Skeletal muscle cell (primary cell): Measurements from ENCODE around the gene ABCC1.
"Not testable (repeated sequence)": the region's sequence is repeated elsewhere in the genome, so short reads cannot be mapped to it uniquely, and the experiment has no call there.

Experiments used
- DNase-seq: peaks from one replicate; pipeline ENCODE4 v3.0.0-alpha.2; 2010; ENCODE audit warnings: low read depth
- H3K4me3 ChIP-seq: 2 replicates; pipeline ENCODE4 v1.5.1; 2011; ENCODE audit warnings: low read depth, mild to moderate bottlenecking, control low read depth, low read length, moderate library complexity

The ABCC1 gene

GRCh38 chr16:16158082-16158658 lies 208.8 kb downstream of the ABCC1 start:
- H3K4me3 ChIP-seq: no peak overlapping the region
- no peak for DNase-seq

DNA sequence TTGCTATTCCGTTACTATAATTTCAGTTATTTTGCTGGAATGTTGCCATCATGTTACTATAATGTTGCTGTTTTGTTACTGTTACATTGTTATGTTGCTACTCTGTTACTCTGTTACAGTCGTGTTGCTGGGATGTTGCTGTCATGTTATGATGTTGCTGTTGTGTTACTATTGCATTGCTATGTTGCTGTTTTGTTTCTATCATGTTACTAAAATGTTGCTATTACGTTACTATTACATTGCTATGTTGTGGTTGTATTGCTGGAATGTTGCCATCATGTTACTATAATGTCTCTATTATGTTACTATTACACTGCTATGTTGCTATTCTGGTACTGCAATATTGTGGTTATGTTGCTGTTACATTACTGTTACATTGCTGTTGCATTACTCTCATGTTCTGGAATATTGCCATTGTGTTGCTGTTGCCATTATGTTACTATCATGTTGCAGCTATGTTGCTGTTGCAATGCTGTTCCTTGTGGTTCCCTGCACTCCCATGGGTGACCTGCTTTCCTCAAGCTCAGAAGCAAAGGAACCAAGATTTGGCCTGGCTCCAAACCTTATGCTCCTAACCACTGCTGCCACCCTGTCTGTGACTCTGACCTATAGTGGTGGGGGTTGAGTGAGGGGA lies 209.4 kb downstream of the ABCC1 start:
- no peak overlapping the region for H3K4me3 ChIP-seq
- DNase-seq: no peak

- H3K4me3 ChIP-seq: no peak overlapping the region
- no peak for DNase-seq
Measured at GRCh38 chr16:16159662-16160061, 210.2 kb downstream of the ABCC1 start.

GRCh38 chr16:16161319-16161718 lies 211.9 kb downstream of the ABCC1 start:
- H3K4me3 ChIP-seq: no peak overlapping the region
- no peak for DNase-seq

DNA sequence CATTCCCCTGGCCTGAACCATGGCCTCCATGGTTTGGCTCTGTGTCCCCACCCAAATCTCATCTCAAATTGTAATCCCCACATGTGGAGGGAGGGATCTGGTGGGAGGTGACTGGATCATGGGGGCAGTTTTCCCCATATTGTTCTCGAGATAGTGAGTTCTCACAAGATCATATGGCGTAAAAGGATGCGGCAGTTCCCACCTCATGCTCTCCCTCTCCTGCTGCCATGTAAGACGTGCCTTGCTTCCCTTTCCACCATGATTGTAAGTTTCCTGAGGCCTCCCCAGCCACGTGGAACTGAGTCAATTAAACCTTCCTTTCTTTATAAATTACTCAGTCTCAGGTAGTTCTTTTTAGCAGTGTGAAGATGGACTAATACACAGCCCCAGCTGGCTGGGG lies 212.4 kb downstream of the ABCC1 start:
- not testable (repeated sequence) for DNase-seq, H3K4me3 ChIP-seq

GRCh38 chr16:16162591-16162990 lies 213.2 kb downstream of the ABCC1 start:
- H3K4me3 ChIP-seq: no peak overlapping the region
- no peak for DNase-seq

GRCh38 chr16:16163109-16163508 lies 213.7 kb downstream of the ABCC1 start:
- H3K4me3 ChIP-seq: no peak overlapping the region
- no peak for DNase-seq

DNA sequence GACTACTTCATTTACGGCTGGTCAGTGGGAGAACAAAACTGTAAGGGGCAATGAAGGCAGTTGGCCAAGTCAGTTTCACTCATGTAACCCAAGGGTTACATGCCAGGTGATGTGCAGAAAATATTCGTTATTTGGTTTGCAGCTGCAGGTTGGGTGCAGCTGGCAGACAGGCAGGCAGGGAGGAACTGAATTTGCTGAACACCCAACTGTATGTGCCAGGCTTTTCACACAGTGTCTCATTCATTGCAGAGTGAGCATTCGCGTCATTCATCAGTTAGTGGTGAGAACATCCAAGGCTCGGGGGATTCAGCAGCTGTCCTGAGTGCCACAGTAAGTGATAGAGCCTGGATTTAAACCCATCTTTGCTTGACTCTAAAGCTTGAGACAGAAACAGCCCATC lies 214.2 kb downstream of the ABCC1 start:
- no peak overlapping the region for H3K4me3 ChIP-seq
- no peak for DNase-seq

DNA sequence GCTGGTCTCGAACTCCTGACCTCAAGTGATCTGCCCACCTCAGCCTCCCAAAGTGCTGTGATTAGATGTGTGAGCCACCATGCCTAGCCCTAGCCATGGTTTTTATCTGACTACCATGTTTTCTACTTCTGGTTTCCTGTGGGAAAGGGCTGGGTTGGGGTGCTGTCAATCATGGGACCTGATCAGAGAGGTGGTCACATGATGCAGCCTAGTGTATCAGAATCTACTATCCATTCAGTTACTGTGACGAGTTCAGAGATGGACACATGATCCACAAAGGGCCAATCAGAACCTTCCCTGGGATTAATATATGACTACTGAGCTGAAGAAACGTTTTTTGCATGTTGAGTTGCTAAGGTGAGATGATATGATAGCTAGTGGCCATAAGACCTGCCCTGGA lies 214.8 kb downstream of the ABCC1 start:
- no peak for DNase-seq
- H3K4me3 ChIP-seq: no peak overlapping the region

DNA sequence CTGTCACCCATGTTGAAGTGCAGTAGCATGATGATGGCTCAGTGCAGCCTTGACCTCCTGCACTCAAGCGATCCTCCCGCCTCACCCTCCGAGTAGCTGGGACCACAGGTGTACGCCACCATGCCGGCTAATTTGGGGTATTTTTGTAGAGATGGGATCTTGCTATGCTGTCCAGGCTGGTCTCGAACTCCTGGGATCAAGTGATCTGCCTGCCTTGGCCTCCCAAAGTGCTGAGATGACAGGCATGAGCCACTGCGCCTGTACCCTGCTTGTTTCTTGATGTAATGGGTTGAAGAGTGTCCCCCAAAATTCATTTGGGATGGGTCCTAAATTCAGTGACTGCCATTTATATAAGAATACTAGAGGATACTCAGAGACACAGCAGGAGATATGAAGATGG lies 216.7 kb downstream of the ABCC1 start:
- no peak for DNase-seq
- H3K4me3 ChIP-seq: no peak overlapping the region

DNA sequence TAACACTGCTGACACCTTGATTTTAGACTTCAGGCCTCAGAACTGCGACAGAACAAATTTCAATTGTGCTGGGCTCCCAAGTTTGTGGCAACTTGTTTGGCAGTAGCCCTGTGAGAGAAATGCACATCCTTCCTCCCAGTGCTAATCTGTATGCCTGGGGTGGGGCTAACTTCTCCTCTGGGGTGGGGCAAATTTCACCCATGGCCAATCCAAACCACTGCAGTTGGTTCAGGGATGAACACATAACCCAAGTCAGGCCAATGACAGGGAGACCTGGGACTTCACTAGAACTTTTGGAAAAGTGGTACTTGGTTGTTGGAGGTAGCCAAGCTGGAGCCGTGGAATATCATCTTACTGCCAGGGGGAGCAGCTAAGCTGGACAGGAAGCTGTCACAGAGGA lies 217.5 kb downstream of the ABCC1 start:
- H3K4me3 ChIP-seq: no peak overlapping the region
- no peak for DNase-seq

- no peak for DNase-seq
- H3K4me3 ChIP-seq: no peak overlapping the region
Measured at GRCh38 chr16:16167927-16168326, 218.5 kb downstream of the ABCC1 start.

DNA sequence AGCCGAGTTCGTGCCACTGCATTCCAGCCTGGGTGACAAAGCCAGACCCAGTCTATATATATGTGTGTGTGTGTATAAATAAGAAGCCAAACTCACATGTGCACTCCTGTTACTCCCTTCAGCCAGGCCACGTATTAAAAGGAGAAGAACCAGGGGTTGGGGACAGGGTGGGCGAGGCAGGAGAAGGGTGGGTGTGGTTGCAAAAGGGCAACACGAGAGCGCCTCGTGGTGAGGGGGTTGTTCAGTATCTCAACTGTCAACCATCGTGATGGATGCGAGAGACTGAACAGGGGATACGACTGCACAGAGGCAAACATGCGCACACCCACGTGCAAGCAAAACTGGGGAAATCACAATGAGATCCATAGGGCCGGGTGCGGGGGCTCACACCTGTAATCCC lies 219.0 kb downstream of the ABCC1 start:
- H3K4me3 ChIP-seq: no peak overlapping the region

DNA sequence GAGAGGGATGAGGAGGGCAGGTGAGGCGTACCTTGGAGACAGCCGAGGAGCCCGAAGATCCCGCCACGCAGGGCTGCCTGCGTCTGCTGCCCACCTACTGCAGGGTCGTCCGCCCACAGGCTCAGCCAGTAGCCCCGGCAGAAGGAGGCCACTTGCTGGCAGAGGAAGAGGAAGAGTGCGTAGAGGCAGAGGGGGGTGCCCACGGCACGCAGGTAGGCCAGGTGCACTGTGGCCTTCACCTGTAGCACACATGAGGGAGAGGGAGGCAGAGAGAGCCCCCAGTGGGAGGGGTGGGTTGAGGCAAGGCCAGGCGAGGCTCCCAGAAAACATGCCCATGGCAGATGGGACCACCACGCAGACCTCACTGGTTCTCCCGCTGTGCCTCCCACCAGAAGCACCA lies 220.2 kb downstream of the ABCC1 start:
- no peak for DNase-seq
- no peak overlapping the region for H3K4me3 ChIP-seq

More for the DNA sequence above, 219.0 kb downstream of the ABCC1 start:
- no peak for DNase-seq

GRCh38 chr16:16171332-16171919 lies 222.0 kb downstream of the ABCC1 start:
- DNase-seq: no peak
- H3K4me3 ChIP-seq: no peak overlapping the region

DNA sequence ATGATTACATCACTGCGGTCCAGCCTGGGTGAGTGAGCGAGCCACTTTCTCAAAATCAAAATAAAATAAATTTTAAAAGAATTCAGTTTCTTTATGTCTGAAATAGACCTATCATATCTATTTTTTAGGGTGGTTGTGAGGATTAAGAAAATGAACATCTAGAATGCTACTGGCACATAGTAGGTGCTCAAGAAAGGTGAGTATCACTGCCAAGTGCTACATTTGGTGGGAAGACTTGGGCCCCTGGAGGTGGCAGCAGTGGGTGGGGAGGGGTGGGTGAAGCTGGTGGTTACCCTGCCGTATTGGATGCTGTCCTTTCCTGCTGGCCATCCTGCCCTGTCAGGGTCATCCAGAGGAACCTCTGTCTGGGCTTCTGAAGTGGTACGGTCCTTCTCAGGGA lies 223.6 kb downstream of the ABCC1 start:
- no peak for DNase-seq
- H3K4me3 ChIP-seq: no peak overlapping the region

GRCh38 chr16:16175296-16175695 lies 225.9 kb downstream of the ABCC1 start:
- no peak for DNase-seq
- no peak overlapping the region for H3K4me3 ChIP-seq

- no peak for DNase-seq
- H3K4me3 ChIP-seq: no peak overlapping the region
Measured at GRCh38 chr16:16176328-16176727, 226.9 kb downstream of the ABCC1 start.

DNA sequence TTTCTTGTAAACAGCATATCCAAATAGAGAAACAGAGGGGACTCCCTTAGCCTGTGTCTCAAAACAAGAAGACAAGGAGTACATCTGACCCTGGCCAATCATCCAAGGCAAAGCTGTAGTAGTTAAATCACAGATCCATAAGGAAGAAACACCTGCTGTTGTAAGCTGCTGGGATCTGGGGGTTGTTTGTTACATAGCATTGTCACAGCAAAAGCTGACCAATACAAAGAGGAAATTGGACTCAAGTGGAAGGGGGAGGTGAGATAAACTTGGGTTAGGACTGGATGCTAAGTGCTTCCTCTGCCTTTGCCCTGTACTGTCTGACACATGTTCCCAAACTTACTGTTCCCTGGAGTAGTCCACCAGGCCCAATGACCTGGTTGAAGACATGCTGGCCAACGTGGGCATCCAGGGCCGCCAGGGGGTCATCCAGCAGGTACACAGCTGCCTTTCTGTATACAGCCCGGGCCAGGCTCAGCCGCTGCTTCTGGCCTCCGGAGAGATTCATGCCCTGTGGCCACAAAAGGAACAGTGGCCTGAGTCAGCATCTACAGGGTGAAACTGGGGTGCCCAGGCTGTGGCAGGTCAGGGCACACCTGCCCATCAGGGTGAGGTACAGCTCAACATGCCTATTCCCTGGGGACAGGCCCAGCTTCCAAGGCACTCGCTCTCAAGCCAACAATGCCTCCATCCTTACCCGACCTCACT lies 229.2 kb downstream of the ABCC1 start:
- H3K4me3 ChIP-seq: no peak overlapping the region
- no peak for DNase-seq

DNA sequence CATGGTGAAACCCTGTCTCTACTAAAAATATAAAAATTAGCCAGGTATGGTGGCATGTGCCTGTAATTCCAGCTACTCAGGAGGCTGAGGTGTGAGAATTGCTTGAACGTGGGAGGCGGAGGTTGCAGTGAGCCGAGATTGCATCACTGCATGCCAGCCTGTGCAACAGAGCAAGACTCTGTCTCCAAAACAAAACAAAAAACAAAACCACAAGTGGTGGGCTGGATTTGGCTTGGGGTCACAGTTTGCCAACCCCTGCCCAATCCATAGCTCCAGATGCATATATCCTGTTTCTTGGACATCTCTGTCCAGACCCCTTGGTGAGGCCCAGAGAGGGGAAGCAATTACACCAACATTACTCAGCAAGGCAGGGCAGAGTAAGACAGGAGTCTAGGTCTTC lies 232.3 kb downstream of the ABCC1 start:
- not testable (repeated sequence) for DNase-seq, H3K4me3 ChIP-seq

DNA sequence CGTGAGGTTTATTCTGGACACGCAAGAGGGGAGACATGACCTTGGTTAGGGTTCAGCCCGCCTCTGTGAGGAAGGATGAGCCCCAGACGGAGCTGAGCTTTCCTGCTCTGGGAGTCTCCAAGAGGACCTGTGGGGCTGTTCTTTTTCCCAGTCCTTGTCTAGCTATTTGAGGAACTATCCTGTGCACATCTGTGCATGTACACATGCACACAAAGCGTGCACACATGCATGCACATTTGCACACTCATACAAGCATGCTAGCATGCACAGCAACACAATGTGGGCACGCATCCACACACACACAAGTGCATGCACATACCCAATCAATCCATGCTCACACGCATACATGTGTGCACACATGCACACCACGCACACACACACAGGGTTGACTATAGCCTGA lies 233.5 kb downstream of the ABCC1 start:
- no peak overlapping the region for H3K4me3 ChIP-seq
- DNase-seq: no peak
